Thoracic aorta (tissue), 2 donors: Measurements from ENCODE around the gene NAA40. TPM values are rescaled to one million over a fixed set of nuclear protein-coding genes. Genes with fewer than 3 reads are reported as not detected.

Experiments
- ATAC-seq: fragments of 150-250 bp; one replicate; pipeline ENCODE4 v1.8.0; 2017; ENCODE audit warnings: low read depth; ENCODE audit not compliant: insufficient number of reproducible peaks, low FRiP score
- DNase-seq: peaks from one replicate; pipeline ENCODE4 v3.0.0-alpha.2; 2020; ENCODE audit warnings: low spot score
- H3K27ac ChIP-seq, 2 donors: fragments of 200-600 bp; sonication (generic); 1 replicate in 1 of 2; 2 replicates in 1 of 2; pipeline ENCODE4 v1.5.1; 2016; ENCODE audit warnings: mild to moderate bottlenecking in 2 of 2, moderate library complexity in 2 of 2
- H3K27me3 ChIP-seq: fragments of 200-600 bp; sonication (generic); replicated peaks from 2 replicates; pipeline ENCODE4 v1.6.0; 2016; ENCODE audit warnings: mild to moderate bottlenecking; ENCODE audit not compliant: insufficient read depth
- H3K36me3 ChIP-seq: fragments of 200-600 bp; sonication (generic); one replicate; pipeline ENCODE4 v1.5.1; 2016
- H3K4me1 ChIP-seq, 2 donors: fragments of 200-600 bp; sonication (generic); 1 replicate in 1 of 2; 2 replicates in 1 of 2; pipeline versions ENCODE4 v1.5.1 to v1.6.0; 2016; ENCODE audit warnings: low read depth in 2 of 2, mild to moderate bottlenecking in 1 of 2; ENCODE audit not compliant: control insufficient read depth in 1 of 2
- H3K4me3 ChIP-seq: fragments of 200-600 bp; sonication (generic); 2 replicates; pipeline ENCODE4 v1.5.1; 2016; ENCODE audit warnings: mild to moderate bottlenecking
- H3K9me3 ChIP-seq: fragments of 200-600 bp; sonication (generic); 2 replicates; pipeline ENCODE4 v1.5.1; 2016
- CTCF ChIP-seq: fragments of 200-600 bp; sonication (generic); IDR thresholded peaks from one replicate; pipeline ENCODE4 v1.5.1; 2019; ENCODE audit warnings: antibody characterized with exemption
- total RNA-seq, 2 donors: library from RNA; depleted of rRNA; stranded (reverse); fragments of >200 nt; gene quantifications; one replicate each; pipeline versions ENCODE4 v1.1.0 to v1.2.3, GENCODE V29; 2016

Gene NAA40
- total RNA-seq, result 10 to 100 TPM; 15.5 to 20.6 TPM

DNA sequence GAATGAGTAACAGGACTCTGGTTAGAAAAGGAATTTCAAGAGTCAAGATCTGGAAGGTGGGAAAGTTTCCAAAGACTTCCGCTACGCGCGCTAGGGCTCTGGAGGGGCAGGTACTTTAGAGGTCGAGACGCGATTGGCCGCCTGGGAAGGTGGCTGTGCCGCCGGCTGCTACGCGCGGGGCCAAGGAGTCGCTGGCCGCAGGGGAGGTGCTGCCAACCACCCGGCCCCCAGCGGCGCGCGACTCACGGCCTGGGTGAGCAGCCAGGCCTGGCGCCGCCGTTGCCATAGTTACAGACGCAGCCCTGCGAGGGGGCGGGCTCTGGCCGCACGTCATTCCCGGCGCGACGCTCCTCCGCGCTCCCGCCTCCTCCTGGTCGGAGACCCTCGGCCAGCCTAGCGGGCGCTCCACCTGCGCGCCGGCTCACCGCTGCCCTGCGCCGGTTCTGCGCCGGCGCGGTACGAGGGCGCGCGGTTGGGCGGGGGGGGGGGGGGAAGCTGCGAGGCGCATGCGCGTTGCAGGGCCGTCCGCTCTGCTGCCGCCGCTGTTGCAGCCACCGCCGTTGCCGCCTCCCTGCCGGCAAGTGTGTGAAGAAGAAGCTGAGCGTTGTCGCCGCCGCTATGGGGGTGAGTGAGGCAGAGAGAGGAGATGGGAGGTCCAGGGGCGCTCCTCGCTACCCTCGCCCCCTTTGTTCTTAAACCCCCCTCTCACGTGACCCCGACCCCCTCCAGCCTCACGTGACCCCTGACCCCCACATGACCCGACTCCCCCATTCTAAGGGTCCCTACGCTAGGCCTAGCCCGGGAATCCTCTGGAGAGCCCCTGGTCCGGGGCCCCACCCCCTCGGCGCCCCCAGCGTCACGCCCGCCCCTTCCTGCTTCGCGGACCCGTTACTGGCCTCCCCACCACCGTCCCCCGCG is at the start of gene NAA40:
NAA40 (plus strand) TSS at position 524 of the 918 bp plus-strand sequence; CDS start at position 619, 95 bp downstream.
- peak within 1 kb of the TSS; percentile 95 for H3K4me3 ChIP-seq
- TF ChIP-seq CTCF, result peak; percentile 25
- ATAC-seq (peak; percentile 74), DNase-seq (peak; percentile 62)
- no peaks in the 10 kb centered on the region for H3K9me3 ChIP-seq
- H3K36me3 ChIP-seq, result no peaks in the 10 kb centered on the region
- H3K27me3 ChIP-seq, result no peaks in the 10 kb centered on the region
- peaks cover 7 to 16% of the 10 kb centered on the region in 2 donors for H3K4me1 ChIP-seq
- peak within 1 kb of the TSS; percentile 2 to 32 for H3K27ac ChIP-seq

- Histone ChIP-seq H3K27me3 (no peaks in the 10 kb centered on the region), H3K4me3 (peak overlapping the region; percentile 71), H3K27ac (peak overlapping the region; percentile 78 to 80), H3K9me3 (no peaks in the 10 kb centered on the region), H3K4me1 (peaks cover 17 to 40% of the 10 kb centered on the region in 2 donors), H3K36me3 (no peaks in the 10 kb centered on the region)
- no peak for TF ChIP-seq CTCF
- no peak for ATAC-seq
- DNase-seq, result no peak
Observed at GRCh38 chr11:63889344-63889743, 49.5 kb upstream of the NAA40 start.

DNA sequence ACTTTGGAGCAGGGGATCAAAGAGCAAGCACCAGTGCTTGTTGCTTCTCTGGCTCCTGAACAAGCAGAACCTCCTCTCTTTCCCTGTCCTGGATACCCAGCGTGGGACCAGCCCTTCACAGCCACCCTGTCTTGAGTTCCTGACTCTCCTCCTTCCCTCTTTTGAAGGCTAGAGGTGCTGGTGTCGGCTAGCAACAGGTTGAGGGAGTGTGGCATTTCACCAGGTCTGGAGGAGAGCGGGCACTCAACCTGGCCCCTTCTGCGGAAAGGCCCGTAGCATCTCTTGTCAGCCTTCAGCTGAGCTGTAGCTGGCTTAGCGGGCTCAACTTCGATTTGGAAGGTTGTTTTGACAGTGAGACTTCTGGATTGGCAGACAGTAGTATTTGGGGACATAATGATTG is 48.4 kb upstream of the NAA40 start:
- Histone ChIP-seq H3K9me3 (no peaks in the 10 kb centered on the region), H3K4me3 (no peak overlapping the region), H3K27me3 (no peaks in the 10 kb centered on the region), H3K27ac (no peak overlapping the region), H3K36me3 (peaks cover 7% of the 10 kb centered on the region), H3K4me1 (peaks cover 17 to 40% of the 10 kb centered on the region in 2 donors)
- TF ChIP-seq CTCF, result no peak
- no peak for DNase-seq
- ATAC-seq, result no peak

GRCh38 chr11:63892228-63892627 is 46.6 kb upstream of the NAA40 start:
- H3K9me3 ChIP-seq, result no peaks in the 10 kb centered on the region
- ATAC-seq, result no peak
- no peak overlapping the region for H3K4me3 ChIP-seq
- H3K27ac ChIP-seq, result no peak overlapping the region
- H3K36me3 ChIP-seq, result peaks cover 15% of the 10 kb centered on the region
- TF ChIP-seq CTCF, result no peak
- no peak for DNase-seq
- peaks cover 16 to 34% of the 10 kb centered on the region in 2 donors for H3K4me1 ChIP-seq
- no peaks in the 10 kb centered on the region for H3K27me3 ChIP-seq

- ATAC-seq, result no peak
- H3K27ac ChIP-seq, result no peak overlapping the region
Observed at GRCh38 chr11:63893355-63893754, 45.4 kb upstream of the NAA40 start.

More at GRCh38 chr11:63893355-63893754, 45.4 kb upstream of the NAA40 start:
- H3K27me3 ChIP-seq, result no peaks in the 10 kb centered on the region
- H3K4me1 ChIP-seq, result peaks cover 9 to 23% of the 10 kb centered on the region in 2 donors
- H3K9me3 ChIP-seq, result no peaks in the 10 kb centered on the region
- H3K4me3 ChIP-seq, result no peak overlapping the region
- H3K36me3 ChIP-seq, result peaks cover 26% of the 10 kb centered on the region
- no peak for DNase-seq
- no peak for TF ChIP-seq CTCF
